ENCODE measurements around the gene GPC5. TPM values are rescaled to one million over a fixed set of nuclear protein-coding genes. Genes with fewer than 3 reads are reported as not detected.

The GPC5 gene
- total RNA-seq, 1 donor from 2014 or later, result 0.24 TPM

- H3K36me3 Mint-ChIP-seq (ENCODE audit: low read depth), result no peaks in the 10 kb centered on the region
- CTCF ChIA-PET, result no interaction called here
- no peak for DNase-seq
- no peak overlapping the region for H3K4me3 Mint-ChIP-seq
- no peak overlapping the region for H3K27ac Mint-ChIP-seq
- no peaks in the 10 kb centered on the region for H3K4me1 Mint-ChIP-seq
- no peak for TF ChIP-seq CTCF (IDR thresholded peaks at IDR 0.05)
- no peak for ATAC-seq (ENCODE audit: low read depth)
- no peaks in the 10 kb centered on the region for H3K9me3 Mint-ChIP-seq
- intact Hi-C loops (cut with micrococcal nuclease), result no loop called here
- POLR2A ChIA-PET, result no interaction called here
- no peaks in the 10 kb centered on the region for H3K27me3 Mint-ChIP-seq
These were observed 739.1 kb downstream of the GPC5 start for GRCh38 chr13:92137520-92137919.

- no peak overlapping the region for H3K4me3 Mint-ChIP-seq
- intact Hi-C loops (cut with micrococcal nuclease), result no loop called here
- ChIA-PET CTCF (no interaction called here), POLR2A (no interaction called here)
- DNase-seq, result no peak
- no peak overlapping the region for H3K27ac Mint-ChIP-seq
- H3K9me3 Mint-ChIP-seq, result peaks cover 5% of the 10 kb centered on the region
- no peaks in the 10 kb centered on the region for H3K4me1 Mint-ChIP-seq
- TF ChIP-seq CTCF (IDR thresholded peaks at IDR 0.05), result no peak
- no peaks in the 10 kb centered on the region for H3K36me3 Mint-ChIP-seq (ENCODE audit: low read depth)
- no peaks in the 10 kb centered on the region for H3K27me3 Mint-ChIP-seq
- no peak for ATAC-seq (ENCODE audit: low read depth)
These were observed 745.3 kb downstream of the GPC5 start for GRCh38 chr13:92143766-92144165.

GRCh38 chr13:92150606-92151005 is 752.2 kb downstream of the GPC5 start:
- Mint-ChIP-seq H3K9me3 (no peaks in the 10 kb centered on the region), H3K27me3 (no peaks in the 10 kb centered on the region), H3K27ac (no peak overlapping the region), H3K36me3 (ENCODE audit: low read depth) (no peaks in the 10 kb centered on the region), H3K4me3 (no peak overlapping the region), H3K4me1 (no peaks in the 10 kb centered on the region)
- TF ChIP-seq CTCF (IDR thresholded peaks at IDR 0.05), result no peak
- ChIA-PET POLR2A (no interaction called here), CTCF (no interaction called here)
- intact Hi-C loops (cut with micrococcal nuclease), result no loop called here
- no peak for DNase-seq
- ATAC-seq (ENCODE audit: low read depth), result no peak

GRCh38 chr13:92158346-92158745 is 759.9 kb downstream of the GPC5 start:
- ChIA-PET POLR2A (no interaction called here), CTCF (no interaction called here)
- Mint-ChIP-seq H3K27ac (no peak overlapping the region), H3K4me1 (no peaks in the 10 kb centered on the region), H3K36me3 (ENCODE audit: low read depth) (no peaks in the 10 kb centered on the region), H3K27me3 (no peaks in the 10 kb centered on the region), H3K4me3 (no peak overlapping the region), H3K9me3 (peaks cover 3% of the 10 kb centered on the region)
- intact Hi-C loops (cut with micrococcal nuclease), result no loop called here
- ATAC-seq (ENCODE audit: low read depth) (no peak), DNase-seq (no peak)
- TF ChIP-seq CTCF (IDR thresholded peaks at IDR 0.05), result no peak

- Mint-ChIP-seq H3K27ac (no peak overlapping the region), H3K9me3 (no peaks in the 10 kb centered on the region), H3K4me3 (no peak overlapping the region), H3K36me3 (ENCODE audit: low read depth) (no peaks in the 10 kb centered on the region), H3K4me1 (no peaks in the 10 kb centered on the region), H3K27me3 (no peaks in the 10 kb centered on the region)
- DNase-seq (no peak), ATAC-seq (ENCODE audit: low read depth) (no peak)
- TF ChIP-seq CTCF (IDR thresholded peaks at IDR 0.05), result no peak
- POLR2A ChIA-PET, result no interaction called here
- CTCF ChIA-PET, result no interaction called here
- intact Hi-C loops (cut with micrococcal nuclease), result no loop called here
These were observed 766.4 kb downstream of the GPC5 start for GRCh38 chr13:92164822-92165221.
